GM13976 (cell line): ENCODE measurements around the gene PANX1.

Experiments used
- DNase-seq: peaks from one replicate; pipeline ENCODE4 v3.0.0; 2012; ENCODE audit warnings: low spot score
- CTCF ChIP-seq: IDR thresholded peaks from 2 replicates; pipeline ENCODE4 v1.5.1; 2012; ENCODE audit warnings: borderline replicate concordance, mild to moderate bottlenecking; ENCODE audit not compliant: insufficient read depth; ENCODE audit errors: extremely low read depth, missing control alignments, control extremely low read depth
- in situ Hi-C: fragments of 300-500 bp; cut with MboI; formaldehyde crosslinking; loops from one replicate; pipeline ENCODE4 v1.12.0; 2022; ENCODE audit warnings: low sequenced_read_pairs, mixed read lengths, inconsistent platforms; ENCODE audit not compliant: unreplicated experiment

PANX1 gene

GRCh38 chr11:94201004-94201465 lies 72.4 kb downstream of the PANX1 start:
- in situ Hi-C loops: no loop called here
- no peak for TF ChIP-seq CTCF
- DNase-seq: no peak

GRCh38 chr11:94203070-94203469 lies 74.4 kb downstream of the PANX1 start:
- TF ChIP-seq CTCF: no peak
- in situ Hi-C loops: no loop called here
- no peak for DNase-seq

GRCh38 chr11:94211261-94211830 lies 82.7 kb downstream of the PANX1 start:
- DNase-seq: no peak
- in situ Hi-C loops: no loop called here
- TF ChIP-seq CTCF: no peak

- no peak for DNase-seq
- no peak for TF ChIP-seq CTCF
- in situ Hi-C loops: no loop called here
Measured at GRCh38 chr11:94212898-94213297, 84.3 kb downstream of the PANX1 start.

- DNase-seq: no peak
- in situ Hi-C loops: no loop called here
Measured at GRCh38 chr11:94217705-94218104, 89.1 kb downstream of the PANX1 start.

GRCh38 chr11:94218372-94218771 lies 89.7 kb downstream of the PANX1 start:
- in situ Hi-C loops: no loop called here
- TF ChIP-seq CTCF: no peak
- no peak for DNase-seq

More at GRCh38 chr11:94217705-94218104, 89.1 kb downstream of the PANX1 start:
- TF ChIP-seq CTCF: no peak
